GM21360 (cell line): ENCODE results near the gene LMF1.
"Not testable (repeated sequence)": the region's sequence is repeated elsewhere in the genome, so short reads cannot be mapped to it uniquely, and the experiment has no call there.

Experiments
- ATAC-seq: cut with Tn5 transposase; IDR thresholded peaks from one replicate; pipeline ENCODE4 v1.9.1; 2021; ENCODE audit warnings: mild to moderate bottlenecking, moderate library complexity; ENCODE audit not compliant: unreplicated experiment

LMF1 gene

DNA sequence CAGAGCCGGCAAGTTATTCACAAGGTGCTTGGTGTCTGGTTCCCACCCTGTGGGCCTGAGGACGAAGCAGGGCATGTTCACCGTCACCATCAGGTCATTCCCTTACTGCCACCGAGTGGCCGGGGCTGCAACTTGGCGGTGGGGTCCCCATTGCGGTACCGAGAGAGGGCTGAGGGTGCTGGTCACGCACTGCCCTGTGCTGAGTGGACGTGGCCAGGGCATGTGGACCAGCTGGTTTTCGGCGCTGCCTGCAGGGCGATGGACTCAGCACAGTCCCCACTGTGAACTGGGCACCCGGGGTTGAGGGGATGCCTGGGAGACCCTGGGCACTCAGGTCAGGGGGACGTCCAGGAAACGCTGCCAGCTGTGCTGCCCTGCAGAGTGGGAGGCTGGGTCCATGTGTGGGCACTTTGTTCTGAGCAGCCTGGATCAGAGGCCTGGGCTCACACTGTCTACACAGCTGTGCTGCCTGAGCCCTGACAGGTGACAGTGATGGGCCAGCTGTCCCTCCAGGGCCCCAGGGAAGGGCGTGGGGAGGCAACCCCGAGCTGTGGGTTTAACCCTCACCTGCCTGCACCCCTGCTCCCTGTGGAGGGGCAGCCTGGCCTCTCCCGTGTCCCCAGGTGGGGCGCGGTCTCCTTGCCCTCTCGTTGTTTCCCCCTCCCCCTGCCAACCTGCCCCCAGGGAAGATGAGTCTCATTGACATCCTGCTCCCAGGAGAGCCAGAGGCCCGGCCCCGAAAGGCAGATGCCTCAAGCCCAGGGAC lies 131.0 kb downstream of the LMF1 start:
- ATAC-seq = no peak

DNA sequence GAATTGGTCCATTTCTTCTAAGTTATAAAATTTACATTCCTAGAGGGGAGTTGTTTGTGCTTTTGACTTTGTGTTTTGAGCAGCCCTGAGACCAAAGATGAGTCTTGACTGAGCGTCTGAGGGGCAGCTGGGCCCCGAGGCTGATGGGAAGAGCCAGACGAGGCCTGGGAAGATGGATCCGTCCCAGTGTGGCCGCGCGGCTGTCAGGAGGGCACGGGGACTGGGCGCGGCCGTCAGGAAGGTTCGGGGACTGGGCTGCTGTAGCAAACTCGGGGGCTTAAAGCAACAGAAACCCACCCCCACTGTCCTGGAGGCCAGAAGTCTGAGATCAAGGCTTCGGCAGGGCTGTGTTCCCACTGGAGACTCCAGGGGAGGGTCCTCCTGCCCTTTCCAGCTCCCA lies 132.0 kb downstream of the LMF1 start:
- ATAC-seq = no peak

- not testable (repeated sequence) for ATAC-seq
These were observed 134.0 kb downstream of the LMF1 start for GRCh38 chr16:836822-837221.

DNA sequence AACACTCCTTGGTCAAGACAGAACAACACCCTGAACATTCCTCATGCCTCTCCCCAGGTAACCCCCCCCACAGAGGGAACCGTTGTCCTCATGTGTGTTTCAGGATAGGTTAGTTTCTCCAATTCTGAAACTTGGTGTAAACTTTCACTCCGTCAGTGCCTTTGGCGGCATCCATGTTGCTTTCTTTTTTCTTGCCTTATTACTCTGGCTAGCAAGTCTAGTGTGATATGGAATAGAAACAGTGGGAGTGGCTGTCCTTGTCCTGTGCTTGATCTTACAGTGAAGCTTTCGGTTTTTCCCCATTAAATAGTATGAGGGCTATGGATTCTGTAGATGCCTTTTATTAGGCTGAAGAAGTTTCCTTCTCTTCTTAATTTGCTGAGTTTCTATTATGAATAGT lies 134.6 kb downstream of the LMF1 start:
- no peak for ATAC-seq

GRCh38 chr16:835373-835772 lies 135.4 kb downstream of the LMF1 start:
- no peak for ATAC-seq

GRCh38 chr16:833411-833810 lies 137.4 kb downstream of the LMF1 start:
- no peak for ATAC-seq

DNA sequence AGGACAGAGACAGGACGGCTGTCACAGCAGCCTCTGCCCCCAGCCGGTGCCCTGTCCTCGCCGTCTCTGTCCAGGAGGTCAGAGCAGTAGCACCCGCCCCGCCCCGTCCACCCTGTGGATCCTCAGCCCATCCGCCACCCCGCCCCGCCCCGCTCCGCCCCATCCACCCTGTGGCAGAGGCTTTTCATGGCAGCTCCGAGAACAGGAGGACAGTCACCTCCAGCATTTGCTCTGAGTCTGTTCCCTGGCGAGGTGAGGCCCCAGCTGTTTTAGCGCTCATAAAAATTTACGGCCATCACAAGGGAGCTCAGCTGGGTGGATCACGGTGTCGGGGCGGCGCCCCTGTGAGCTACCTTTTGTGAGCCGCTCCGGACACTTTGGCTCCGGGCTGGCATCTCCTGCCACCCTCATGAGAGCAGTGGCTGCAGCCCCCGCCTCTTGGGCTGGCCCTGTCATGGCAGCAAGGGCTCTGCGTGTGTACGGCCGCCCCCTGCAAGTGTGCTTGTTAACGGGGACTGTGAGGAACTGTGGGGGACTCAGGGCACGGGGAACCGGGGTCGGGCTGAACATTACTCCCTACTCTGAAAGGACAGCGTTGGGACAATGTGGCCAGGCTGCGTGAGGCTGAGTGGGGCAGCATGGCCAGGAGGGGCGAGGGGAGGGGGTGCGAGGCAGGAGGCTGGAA lies 138.0 kb downstream of the LMF1 start:
- ATAC-seq = no peak

- no peak for ATAC-seq
These were observed 139.0 kb downstream of the LMF1 start for GRCh38 chr16:831571-832413.

GRCh38 chr16:830871-831570 lies 139.8 kb downstream of the LMF1 start:
- no peak for ATAC-seq

DNA sequence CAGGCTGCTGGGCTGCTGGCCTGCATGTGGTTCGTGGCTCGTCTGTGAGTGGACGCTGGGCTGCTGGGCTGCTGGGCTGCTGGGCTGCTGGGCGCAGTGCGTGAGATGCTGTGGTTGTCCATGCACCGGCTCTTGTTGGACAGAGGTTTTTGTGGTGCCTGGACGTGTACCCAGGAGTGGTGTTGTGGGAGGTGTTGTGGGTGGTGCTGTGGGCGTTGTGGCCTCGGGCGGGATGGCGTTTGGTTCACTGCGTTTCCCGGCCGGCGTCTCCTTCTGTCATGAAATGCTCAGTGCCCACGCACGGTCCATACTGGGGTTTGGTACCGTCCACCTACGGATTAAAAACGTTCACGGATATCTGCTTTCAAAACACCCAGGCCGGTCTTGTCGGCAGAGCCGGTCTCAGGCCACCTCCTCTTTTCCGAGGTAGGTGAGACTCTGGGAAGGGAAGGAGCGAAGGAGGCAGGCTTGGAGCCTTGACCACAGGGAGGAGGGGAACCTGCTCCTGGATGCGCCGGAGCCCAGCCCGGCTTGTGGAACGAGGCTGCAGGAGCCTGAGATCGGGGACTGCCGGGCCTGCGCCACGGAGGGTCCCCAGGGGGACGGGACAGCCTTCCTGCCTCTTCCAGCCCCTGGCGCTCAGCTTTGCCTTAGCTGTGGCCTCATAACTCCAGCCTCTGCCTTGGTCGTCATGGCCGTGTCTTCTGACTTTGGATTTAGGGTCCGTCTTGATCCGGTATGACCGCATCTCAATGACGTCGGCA lies 140.5 kb downstream of the LMF1 start:
- no peak for ATAC-seq

- ATAC-seq = no peak
These were observed 141.9 kb downstream of the LMF1 start for GRCh38 chr16:828891-829290.

GRCh38 chr16:827513-827912 lies 143.3 kb downstream of the LMF1 start:
- ATAC-seq = no peak

- no peak for ATAC-seq
These were observed 145.3 kb downstream of the LMF1 start for GRCh38 chr16:825341-826061.

DNA sequence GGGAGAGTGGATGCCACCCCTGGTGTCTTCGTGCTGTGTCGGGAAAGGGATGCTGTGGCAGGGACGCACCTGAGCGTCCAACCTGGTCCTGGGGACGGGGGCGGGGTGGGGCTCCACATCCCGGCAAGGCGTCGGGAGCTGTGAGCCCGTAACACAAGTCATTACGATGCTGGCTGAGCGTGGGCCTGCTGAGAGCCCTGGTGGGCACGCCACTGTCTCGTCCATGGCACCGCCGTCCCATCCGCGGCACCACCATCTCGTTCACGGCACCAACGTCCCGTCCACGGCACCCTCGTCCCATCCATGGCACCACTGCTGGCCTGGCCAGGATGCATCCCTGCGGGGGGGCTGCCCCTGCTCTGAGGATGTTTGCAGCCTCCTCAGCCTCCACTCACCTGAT lies 146.2 kb downstream of the LMF1 start:
- ATAC-seq = no peak

DNA sequence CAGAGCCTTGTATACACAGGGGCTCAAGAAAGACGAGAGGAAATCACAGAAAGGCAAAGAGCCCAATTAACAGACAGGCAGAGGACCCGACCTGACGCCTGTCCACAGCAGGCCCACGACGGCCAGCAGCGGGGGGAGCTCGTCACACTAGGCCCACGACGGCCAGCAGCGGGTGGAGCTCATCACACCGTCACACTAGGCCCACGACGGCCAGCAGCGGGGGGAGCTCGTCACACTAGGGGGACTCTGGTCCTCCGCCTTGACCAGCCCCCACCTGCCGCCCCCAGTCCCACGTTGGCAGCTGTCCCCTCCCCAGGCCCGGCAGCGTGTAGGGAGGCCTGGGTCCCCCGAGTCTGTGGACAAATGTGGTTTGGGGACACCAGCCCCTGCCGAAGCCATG lies 146.6 kb downstream of the LMF1 start:
- no peak for ATAC-seq

GRCh38 chr16:822909-823297 lies 147.9 kb downstream of the LMF1 start:
- ATAC-seq = no peak

GRCh38 chr16:822174-822908 lies 148.4 kb downstream of the LMF1 start:
- ATAC-seq = no peak

GRCh38 chr16:821751-822150 lies 149.0 kb downstream of the LMF1 start:
- no peak for ATAC-seq

DNA sequence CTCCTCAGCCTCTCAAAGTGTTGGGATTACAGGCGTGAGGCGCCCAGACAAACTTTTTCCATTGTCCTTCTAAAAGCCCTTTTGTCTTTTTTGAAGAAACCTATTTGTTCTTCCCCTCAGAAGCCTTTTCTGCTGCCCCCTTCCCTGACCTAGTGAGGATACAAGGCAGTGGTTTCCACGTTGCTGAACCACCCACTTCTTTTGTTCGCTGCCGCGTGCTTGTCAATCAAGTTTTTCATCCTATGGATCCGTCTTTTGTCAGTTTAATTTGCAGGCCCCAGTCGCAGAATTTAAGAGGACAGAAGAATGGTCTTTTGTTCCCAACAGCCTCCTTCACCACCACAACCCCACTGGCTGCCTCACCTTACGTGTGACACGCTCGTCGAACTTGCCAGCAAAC lies 150.0 kb downstream of the LMF1 start:
- ATAC-seq = no peak
